ENCODE results near the gene PRRC1. TPM values are rescaled to one million over a fixed set of nuclear protein-coding genes. Genes with fewer than 3 reads are reported as not detected.

Gene PRRC1
- total RNA-seq, 1 donor from 2014 or later: 103 TPM

DNA sequence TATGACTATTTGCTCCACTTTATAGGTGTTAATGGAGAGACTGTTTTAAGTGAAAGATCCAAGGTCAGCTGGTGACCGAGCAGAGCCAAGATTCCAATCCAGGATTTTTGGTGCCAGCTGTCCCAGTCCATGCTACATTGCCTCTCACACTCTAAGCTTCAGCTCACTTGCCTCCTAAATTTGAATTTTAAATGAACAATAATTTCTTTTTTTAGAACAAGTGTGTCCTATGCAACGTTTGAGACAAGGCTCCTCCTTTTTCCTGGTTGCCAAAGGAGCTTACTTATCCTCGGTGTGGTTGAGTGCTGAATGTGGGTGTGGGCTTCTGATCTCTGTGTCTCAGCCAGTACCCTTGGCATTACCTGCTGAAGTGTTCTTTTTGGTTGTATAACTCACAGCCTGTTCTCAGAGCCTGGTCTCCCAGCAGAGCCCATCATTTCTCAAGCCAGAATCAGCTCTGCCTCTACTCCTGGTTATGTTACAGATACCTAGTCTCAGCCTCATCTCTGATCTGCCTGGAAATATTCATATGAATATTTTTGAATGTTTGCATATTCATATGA lies 4.0 kb upstream of the PRRC1 start:
- Mint-ChIP-seq H3K4me3 (ENCODE audit: unreplicated experiment) (no peak overlapping the region), H3K36me3 (ENCODE audit: unreplicated experiment) (no peaks in the 10 kb centered on the region), H3K9me3 (ENCODE audit: unreplicated experiment) (no peaks in the 10 kb centered on the region), H3K4me1 (ENCODE audit: unreplicated experiment) (peaks cover 5% of the 10 kb centered on the region), H3K27ac (ENCODE audit: unreplicated experiment) (no peak overlapping the region), H3K27me3 (ENCODE audit: unreplicated experiment) (peaks cover 28% of the 10 kb centered on the region)
- no peak for DNase-seq (ENCODE audit: extremely low spot score, unreplicated experiment)
- TF ChIP-seq, protein P1, sequence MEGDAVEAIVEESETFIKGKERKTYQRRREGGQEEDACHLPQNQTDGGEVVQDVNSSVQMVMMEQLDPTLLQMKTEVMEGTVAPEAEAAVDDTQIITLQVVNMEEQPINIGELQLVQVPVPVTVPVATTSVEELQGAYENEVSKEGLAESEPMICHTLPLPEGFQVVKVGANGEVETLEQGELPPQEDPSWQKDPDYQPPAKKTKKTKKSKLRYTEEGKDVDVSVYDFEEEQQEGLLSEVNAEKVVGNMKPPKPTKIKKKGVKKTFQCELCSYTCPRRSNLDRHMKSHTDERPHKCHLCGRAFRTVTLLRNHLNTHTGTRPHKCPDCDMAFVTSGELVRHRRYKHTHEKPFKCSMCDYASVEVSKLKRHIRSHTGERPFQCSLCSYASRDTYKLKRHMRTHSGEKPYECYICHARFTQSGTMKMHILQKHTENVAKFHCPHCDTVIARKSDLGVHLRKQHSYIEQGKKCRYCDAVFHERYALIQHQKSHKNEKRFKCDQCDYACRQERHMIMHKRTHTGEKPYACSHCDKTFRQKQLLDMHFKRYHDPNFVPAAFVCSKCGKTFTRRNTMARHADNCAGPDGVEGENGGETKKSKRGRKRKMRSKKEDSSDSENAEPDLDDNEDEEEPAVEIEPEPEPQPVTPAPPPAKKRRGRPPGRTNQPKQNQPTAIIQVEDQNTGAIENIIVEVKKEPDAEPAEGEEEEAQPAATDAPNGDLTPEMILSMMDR (IDR thresholded peaks at IDR 0.05): no peak

DNA sequence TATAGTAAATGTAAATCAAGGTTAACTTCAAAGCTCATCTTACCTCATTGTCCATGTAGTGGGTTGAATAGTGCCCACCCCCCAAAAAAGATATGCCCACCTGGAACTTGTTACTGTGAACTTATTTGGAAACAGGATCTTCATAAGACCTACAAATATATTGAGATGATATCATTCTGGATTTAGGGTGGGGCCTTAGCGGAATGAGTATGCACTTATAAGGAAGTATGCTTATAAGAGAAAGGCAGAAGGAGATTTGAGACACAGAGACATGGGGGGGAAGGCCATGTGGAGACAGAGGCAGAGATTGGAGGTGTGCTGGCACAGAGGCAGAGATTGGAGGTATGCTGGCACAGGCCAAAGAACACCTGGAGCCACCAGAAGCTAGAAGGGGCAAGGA lies 2.6 kb upstream of the PRRC1 start:
- Mint-ChIP-seq H3K9me3 (ENCODE audit: unreplicated experiment) (no peaks in the 10 kb centered on the region), H3K27ac (ENCODE audit: unreplicated experiment) (no peak overlapping the region), H3K4me1 (ENCODE audit: unreplicated experiment) (peaks cover 19% of the 10 kb centered on the region), H3K4me3 (ENCODE audit: unreplicated experiment) (no peak overlapping the region), H3K36me3 (ENCODE audit: unreplicated experiment) (peaks cover 7% of the 10 kb centered on the region), H3K27me3 (ENCODE audit: unreplicated experiment) (peaks cover 15% of the 10 kb centered on the region)
- DNase-seq (ENCODE audit: extremely low spot score, unreplicated experiment): no peak
- TF ChIP-seq, protein P1 (IDR thresholded peaks at IDR 0.05): no peak

DNA sequence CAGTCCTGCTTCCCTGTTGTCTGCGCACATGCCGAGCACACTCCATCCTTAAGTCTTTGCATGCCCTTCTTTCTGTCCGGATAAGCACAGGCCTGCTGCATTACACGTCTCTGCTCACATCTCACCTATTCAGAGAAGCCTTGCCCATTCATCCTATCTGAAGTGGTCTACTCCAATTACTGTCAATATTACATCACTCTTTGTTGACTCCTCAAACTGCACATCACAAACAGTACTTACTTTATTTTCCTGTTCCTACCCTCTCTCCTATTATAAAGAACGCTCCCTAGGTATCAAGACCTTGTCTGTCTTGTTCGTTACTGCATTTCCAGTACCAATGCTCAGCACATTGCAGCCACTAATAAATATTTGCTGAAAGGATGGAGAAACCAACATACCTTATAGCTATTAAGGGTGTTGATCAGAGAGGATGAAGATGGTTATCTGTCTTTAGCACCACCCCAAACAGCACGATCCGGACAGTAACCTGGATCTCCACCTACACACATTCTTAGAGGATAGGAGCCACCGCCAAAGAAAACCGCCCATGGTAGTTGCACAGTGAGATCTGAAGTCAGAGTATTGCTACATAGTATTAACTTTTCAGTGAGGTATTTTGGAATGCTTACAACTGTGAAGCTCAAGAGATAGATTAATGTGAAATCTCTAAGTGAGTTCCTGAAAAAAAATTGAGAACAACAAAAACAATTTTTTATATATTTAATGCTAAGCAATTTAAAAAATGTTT lies 1.6 kb upstream of the PRRC1 start:
- TF ChIP-seq, protein P1 (IDR thresholded peaks at IDR 0.05): no peak
- Mint-ChIP-seq H3K27me3 (ENCODE audit: unreplicated experiment) (peaks cover 11% of the 10 kb centered on the region), H3K9me3 (ENCODE audit: unreplicated experiment) (no peaks in the 10 kb centered on the region), H3K27ac (ENCODE audit: unreplicated experiment) (no peak overlapping the region), H3K4me1 (ENCODE audit: unreplicated experiment) (peaks cover 24% of the 10 kb centered on the region), H3K4me3 (ENCODE audit: unreplicated experiment) (no peak overlapping the region), H3K36me3 (ENCODE audit: unreplicated experiment) (peaks cover 16% of the 10 kb centered on the region)
- DNase-seq (ENCODE audit: extremely low spot score, unreplicated experiment): no peak

DNA sequence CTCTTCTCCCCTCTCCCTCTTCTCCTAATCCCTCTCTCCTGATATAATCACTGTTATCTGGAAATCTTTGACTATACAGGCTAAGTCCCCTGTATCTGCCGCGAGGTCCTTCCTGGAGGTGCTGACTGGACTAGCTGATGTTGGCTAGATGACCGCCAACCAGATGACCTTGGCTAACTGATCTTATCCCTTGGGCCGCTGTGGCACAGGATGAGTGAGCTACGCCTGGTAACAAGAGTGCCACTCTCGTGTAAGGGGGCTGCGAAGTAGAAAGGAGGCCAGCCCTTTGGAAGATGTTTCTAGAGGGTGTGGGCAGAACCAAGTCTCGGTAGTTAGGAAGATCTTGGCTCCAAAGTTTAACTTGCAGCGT lies 345 bp upstream of the PRRC1 start:
- H3K27ac Mint-ChIP-seq (ENCODE audit: unreplicated experiment): peak overlapping the region; percentile 79
- peak overlapping the region; percentile 76 for H3K4me3 Mint-ChIP-seq (ENCODE audit: unreplicated experiment)
- H3K9me3 Mint-ChIP-seq (ENCODE audit: unreplicated experiment): peaks cover 9% of the 10 kb centered on the region
- TF ChIP-seq, protein P1 (IDR thresholded peaks at IDR 0.05): no peak
- no peaks in the 10 kb centered on the region for H3K27me3 Mint-ChIP-seq (ENCODE audit: unreplicated experiment)
- no peak for DNase-seq (ENCODE audit: extremely low spot score, unreplicated experiment)
- H3K4me1 Mint-ChIP-seq (ENCODE audit: unreplicated experiment): peaks cover 32% of the 10 kb centered on the region
- peaks cover 26% of the 10 kb centered on the region for H3K36me3 Mint-ChIP-seq (ENCODE audit: unreplicated experiment)

DNA sequence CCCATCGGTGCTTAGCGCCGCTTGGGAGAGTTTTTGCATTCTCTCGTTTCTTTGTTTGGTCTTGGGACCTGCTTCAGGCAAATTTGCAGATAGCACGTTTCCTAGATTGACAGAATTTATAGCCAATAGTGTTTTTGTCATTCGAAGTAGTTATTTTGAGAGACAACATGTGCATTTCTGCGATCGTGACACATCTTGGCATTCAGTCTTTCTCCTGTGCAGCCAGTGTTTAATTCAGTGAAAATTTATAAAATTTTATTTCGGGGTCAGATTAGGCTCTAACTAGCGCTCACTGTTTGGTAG lies 830 bp downstream of the PRRC1 start:
- TF ChIP-seq, protein P1 (IDR thresholded peaks at IDR 0.05): no peak

More for the DNA sequence above, 830 bp downstream of the PRRC1 start:
- Mint-ChIP-seq H3K9me3 (ENCODE audit: unreplicated experiment) (peaks cover 9% of the 10 kb centered on the region), H3K36me3 (ENCODE audit: unreplicated experiment) (peaks cover 30% of the 10 kb centered on the region), H3K4me1 (ENCODE audit: unreplicated experiment) (peaks cover 35% of the 10 kb centered on the region), H3K4me3 (ENCODE audit: unreplicated experiment) (peak overlapping the region; percentile 85), H3K27me3 (ENCODE audit: unreplicated experiment) (no peaks in the 10 kb centered on the region), H3K27ac (ENCODE audit: unreplicated experiment) (peak overlapping the region; percentile 83)
- no peak for DNase-seq (ENCODE audit: extremely low spot score, unreplicated experiment)

Data from osteocyte (in vitro differentiated cells).